ENCODE measurements around the gene GNG3. TPM values are rescaled to one million over a fixed set of nuclear protein-coding genes. Genes with fewer than 3 reads are reported as not detected.
"Not testable (repeated sequence)": the region's sequence is repeated elsewhere in the genome, so short reads cannot be mapped to it uniquely, and the experiment has no call there.

Gene GNG3
- 1.4 TPM for total RNA-seq

DNA sequence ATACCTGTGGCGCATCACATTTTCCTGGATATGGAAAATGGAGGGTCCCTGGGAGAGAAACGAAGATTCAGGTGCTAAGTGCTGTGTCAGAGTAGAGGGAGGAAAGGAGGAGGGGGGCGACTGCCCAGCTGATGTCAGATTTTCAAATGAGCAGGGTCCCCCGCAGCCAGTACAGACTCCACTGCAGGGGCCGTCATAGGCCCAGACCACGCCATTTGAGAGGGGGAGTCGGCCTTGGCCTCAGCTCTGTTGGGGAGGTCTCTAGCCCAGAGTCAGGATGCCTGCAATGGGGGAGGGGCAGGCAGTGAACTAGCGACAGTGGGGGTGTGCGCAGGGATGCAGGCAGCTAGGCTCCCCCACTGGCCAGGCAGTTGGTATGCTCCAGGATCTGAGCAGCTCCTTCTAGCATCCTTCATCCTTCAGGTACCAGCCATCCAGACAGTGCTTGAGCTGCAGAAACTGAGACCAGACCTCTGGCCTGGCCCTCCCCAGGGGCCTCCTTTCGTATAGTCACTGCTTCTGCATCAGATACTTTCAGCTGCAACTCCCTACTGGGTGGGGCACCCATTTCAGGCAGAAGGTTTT, at the start of gene GNG3, which contains the start of gene BSCL2:
TSS of gene GNG3 (plus strand) at position 400 of the 585 bp plus-strand sequence. CDS start 620 bp downstream, outside the sequence.
TSS of gene BSCL2 (minus strand) at position 148 of the 585 bp plus-strand sequence. CDS start 229 bp downstream, outside the sequence.
- ATAC-seq (no peak), DNase-seq (ENCODE audit: low spot score) (no peak)
- intact Hi-C loops (cut with DNase I), result no loop called here

DNA sequence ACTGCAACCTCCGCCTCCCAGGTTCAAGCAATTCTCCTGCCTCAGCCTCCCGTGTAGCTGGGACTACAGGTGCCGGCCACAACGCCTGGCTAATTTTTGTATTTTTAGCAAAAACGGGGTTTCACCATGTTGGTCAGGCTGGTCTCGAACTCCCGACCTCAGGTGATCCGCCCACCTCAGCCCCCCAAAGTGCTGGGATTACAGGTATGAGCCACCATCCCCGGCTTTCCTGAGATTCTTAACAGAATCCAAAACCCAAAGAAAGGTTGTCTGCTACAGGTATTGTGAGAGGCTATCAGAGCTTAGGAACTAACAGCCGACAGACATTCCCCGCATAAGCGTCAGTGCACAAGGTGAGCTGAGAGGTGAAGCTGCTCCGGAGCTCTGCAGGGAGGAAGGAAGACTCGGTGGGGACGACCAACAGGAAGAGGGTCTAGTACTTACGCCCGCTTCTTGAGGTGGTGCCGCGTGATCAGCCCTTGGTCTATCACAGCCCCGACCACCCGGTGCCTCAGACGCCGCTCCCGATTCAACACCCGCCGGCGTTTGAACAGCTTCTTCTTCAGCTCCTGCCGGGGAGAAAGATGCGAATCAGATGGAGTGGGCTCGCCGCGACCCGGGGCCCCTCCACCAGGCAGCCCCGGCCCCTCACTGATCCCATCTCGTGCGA, 42.9 kb upstream of the GNG3 start:
- ATAC-seq (peak; percentile 34), DNase-seq (ENCODE audit: low spot score) (peak; percentile 69)
- intact Hi-C loops (cut with DNase I), result loop anchor here (5.0 kb wide), 1 partner anchor 1747 kb away; no protein-coding TSS in a partner anchor

DNA sequence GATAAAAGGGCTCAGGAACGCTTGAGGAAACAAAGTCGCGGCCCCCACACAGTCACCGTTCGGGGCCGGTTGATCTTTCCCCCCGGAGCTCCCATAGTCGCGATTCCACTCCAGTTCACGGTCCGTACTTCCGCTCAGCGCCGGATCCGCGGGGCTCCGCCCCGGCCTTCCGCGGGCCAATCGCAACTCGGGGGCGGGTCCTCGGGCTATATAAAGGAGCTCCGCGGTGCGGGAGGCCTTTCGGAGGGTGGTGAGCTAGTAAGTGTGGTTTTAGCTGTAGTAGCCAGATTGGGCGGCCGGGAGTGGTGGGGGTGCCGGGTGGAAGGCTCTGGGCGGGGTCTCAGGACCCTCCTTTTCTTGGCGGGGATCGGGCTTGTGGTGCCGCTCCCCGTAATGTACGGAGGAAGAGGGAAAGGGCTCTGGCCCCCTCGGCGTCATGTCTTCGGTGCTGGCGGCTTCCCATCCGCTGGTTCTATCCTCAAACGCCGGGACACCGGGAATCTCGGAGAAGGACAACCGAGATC, 42.3 kb upstream of the GNG3 start, which contains the start of the genes C11orf98 and CSKMT:
TSS of gene C11orf98 (minus strand) at position 136 of the 524 bp plus-strand sequence. CDS start at position 95, 41 bp downstream.
TSS of gene CSKMT (plus strand) at position 238 of the 524 bp plus-strand sequence. CDS start 568 bp downstream, outside the sequence.
- ATAC-seq (peak; percentile 99), DNase-seq (ENCODE audit: low spot score) (peak; percentile 98)
- intact Hi-C loops (cut with DNase I), result loop anchor here (5.0 kb wide), 1 partner anchor 1748 kb away; no protein-coding TSS in a partner anchor

DNA sequence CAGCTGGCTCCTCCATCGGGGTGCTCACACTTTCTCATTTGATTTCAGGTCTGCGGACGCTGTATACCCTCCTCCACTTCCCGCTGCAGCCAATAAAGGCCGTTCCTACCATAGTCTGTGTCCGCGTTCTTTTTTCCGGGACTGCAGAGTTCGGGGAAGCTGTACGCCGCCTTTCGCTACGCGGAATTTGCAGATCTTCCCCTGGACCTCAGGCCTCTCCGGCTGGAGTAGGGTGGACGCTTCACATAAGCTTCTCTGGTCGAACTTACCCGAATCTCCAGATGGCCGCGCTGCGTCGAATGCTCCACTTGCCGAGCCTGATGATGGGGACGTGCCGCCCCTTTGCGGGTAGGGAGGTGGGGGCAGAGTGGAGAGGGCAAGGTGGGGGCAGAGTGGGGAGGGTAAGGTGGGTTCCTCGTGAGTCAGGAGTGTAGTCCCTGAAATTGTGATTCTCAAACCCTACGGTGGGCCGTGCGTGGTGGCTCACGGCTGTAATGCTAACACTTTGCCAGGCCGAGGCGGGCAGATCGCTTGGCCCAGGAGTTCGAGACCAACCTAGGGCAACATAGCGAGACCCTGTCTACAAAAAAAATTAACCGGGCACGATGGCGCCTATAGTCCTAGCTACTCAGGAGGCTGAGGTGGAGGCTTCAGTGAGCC, 41.7 kb upstream of the GNG3 start:
- ATAC-seq (peak; percentile 60), DNase-seq (ENCODE audit: low spot score) (peak; percentile 74)
- intact Hi-C loops (cut with DNase I), result loop anchor here (5.0 kb wide), 1 partner anchor 1748 kb away; no protein-coding TSS in a partner anchor

GRCh38 chr11:62666259-62666926, 41.1 kb upstream of the GNG3 start:
- intact Hi-C loops (cut with DNase I), result loop anchor here (5.0 kb wide), 1 partner anchor 1749 kb away; no protein-coding TSS in a partner anchor
- DNase-seq (ENCODE audit: low spot score) (no peak), ATAC-seq (no peak)

DNA sequence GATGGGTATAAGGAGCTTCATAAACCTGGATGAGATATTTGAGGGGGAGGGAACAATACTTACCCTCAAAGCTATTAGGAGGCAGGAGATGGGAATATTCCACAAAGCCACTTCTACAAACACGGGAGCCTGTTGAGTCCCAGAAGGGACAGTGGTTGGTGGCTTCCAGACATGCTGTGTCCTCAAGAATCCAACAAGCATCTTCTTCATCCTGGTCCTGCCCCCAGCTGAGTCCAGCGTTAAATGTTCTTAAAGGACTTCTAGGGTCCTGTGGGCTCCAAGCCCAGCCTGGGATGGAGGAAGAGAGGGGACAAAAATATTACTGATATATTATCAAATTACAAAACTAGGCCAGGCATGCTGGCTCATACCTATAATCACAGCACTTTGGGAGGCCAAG, 40.0 kb upstream of the GNG3 start:
- ATAC-seq (no peak), DNase-seq (ENCODE audit: low spot score) (no peak)
- intact Hi-C loops (cut with DNase I), result loop anchor here (5.0 kb wide), 1 partner anchor 1750 kb away; no protein-coding TSS in a partner anchor

DNA sequence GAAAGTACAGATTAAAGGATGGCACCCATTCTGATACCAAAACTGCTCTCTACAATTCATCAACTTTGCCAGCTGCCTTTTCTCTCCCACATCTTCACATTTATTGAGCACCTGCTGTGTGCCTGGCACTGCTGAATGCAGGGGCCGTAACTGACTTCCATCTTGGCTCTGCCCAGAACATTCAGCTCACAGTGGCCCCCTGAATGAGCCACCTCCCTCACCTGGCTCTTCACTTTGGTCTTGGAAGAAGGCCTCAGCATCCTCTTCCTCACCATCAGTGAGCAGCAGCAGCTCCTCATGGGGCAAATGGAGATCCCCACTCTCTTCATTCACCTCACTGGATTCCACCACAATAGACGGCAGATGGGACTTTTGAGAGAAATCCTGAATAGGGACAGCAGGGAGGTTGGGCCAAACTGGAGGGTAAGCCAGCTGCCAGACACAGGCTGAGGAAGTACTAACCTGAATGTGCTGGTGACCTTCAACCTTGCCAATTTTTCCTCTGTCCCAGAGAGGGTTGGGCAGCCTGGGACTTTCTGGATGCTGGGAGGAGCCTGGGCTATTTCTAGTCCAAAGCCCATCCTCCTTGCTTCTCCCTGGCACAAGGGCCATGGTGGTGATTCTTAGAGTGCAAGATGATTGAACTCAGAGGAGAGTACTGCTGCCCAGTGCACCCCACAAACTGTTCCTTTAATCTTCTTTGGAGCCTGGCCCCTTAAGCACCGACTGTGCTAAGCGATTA, 37.9 kb upstream of the GNG3 start:
- ATAC-seq (no peak), DNase-seq (ENCODE audit: low spot score) (no peak)
- intact Hi-C loops (cut with DNase I), result loop anchor here (5.0 kb wide), 1 partner anchor 1752 kb away; no protein-coding TSS in a partner anchor

GRCh38 chr11:62671236-62671607, 36.3 kb upstream of the GNG3 start:
- ATAC-seq (peak; percentile 54), DNase-seq (ENCODE audit: low spot score) (no peak)
- intact Hi-C loops (cut with DNase I), result no loop called here

- ATAC-seq (peak; percentile 93), DNase-seq (ENCODE audit: low spot score) (peak; percentile 81)
- intact Hi-C loops (cut with DNase I), result no loop called here
These were observed 35.7 kb upstream of the GNG3 start, which contains the start of the genes LBHD1 and UQCC3 for GRCh38 chr11:62671608-62672389. Gene LBHD1, minus strand, starts transcription at chr11:62672267. Its CDS starts 2,236 bp downstream, at chr11:62670031. Gene UQCC3, plus strand, starts transcription at chr11:62671673. Its CDS starts 73 bp downstream, at chr11:62671746.

DNA sequence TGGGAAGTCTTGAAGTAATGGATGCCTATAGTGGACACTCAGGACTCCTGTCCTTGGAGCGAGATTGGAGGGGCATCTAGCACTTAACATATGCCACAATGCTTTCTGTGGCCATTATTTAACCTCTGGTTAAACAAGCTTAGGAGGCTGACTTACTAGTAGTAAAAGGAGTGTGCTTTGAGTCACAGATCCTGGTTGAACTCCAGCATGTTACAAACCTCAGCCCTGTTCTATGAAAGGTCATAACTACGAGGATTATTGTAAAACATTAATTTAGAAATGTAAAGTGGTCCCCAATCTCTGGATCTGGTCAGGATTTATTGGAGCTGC, 34.3 kb upstream of the GNG3 start:
- no peak for DNase-seq (ENCODE audit: low spot score)
- intact Hi-C loops (cut with DNase I), result no loop called here
- no peak for ATAC-seq

GRCh38 chr11:62675415-62675814, 32.1 kb upstream of the GNG3 start:
- DNase-seq (ENCODE audit: low spot score); ATAC-seq; intact Hi-C loops (cut with DNase I): not testable (repeated sequence)

DNA sequence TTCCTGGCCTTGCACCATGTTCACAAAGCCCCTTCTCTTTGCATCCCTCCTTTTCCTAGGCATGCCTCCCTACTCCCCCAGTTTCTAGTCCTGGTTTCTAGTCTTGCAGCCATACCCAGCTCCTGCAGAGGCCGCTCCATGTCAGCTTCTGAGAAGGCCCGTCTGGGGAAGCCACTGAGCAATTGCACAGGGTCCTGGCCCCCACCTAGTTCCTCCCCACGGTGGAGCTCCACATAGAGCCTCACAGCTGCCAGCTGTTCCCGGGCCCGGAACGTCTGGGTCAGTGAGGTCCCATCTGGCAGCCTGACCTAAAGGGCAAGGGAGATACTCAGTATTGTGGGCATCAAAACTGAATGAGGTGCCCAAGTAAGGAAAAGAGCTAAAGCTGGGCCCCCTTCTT, 30.8 kb upstream of the GNG3 start:
- DNase-seq (ENCODE audit: low spot score), result no peak
- ATAC-seq, result no peak
- intact Hi-C loops (cut with DNase I), result no loop called here

DNA sequence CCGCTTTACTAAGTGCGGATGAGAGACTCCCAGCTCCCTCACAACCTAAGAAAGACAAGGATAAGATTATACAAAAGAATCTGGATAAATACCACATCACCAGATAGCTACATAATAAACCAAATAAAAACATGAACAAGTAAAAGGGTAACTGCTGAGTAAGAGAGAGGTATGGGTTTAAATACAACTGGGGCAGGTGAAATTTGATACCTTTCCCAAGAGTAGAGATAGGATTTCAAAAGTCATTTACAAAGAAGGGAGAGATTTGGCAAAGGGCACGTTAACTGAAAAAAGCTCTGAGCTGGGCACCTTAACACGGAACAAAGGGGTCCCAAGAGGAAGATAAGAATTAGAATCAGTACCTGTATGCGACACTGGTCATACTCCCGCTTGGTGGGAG, 30.3 kb upstream of the GNG3 start:
- ATAC-seq (no peak), DNase-seq (ENCODE audit: low spot score) (no peak)
- intact Hi-C loops (cut with DNase I), result no loop called here

- ATAC-seq, result no peak
- no peak for DNase-seq (ENCODE audit: low spot score)
- intact Hi-C loops (cut with DNase I), result no loop called here
These were observed 29.8 kb upstream of the GNG3 start for GRCh38 chr11:62677714-62678113.

- DNase-seq (ENCODE audit: low spot score) (no peak), ATAC-seq (no peak)
- intact Hi-C loops (cut with DNase I), result no loop called here
These were observed 29.1 kb upstream of the GNG3 start for GRCh38 chr11:62678433-62678769.

- intact Hi-C loops (cut with DNase I), result no loop called here
- ATAC-seq, result peak; percentile 94
- peak; percentile 94 for DNase-seq (ENCODE audit: low spot score)
These were observed 28.4 kb upstream of the GNG3 start, which contains the start of gene UBXN1 for GRCh38 chr11:62678770-62679696. Gene UBXN1, minus strand, starts transcription at chr11:62679073. Its CDS starts 150 bp downstream, at chr11:62678923.

Measured in sciatic nerve (tissue), 2 donors.